ENCODE data around the gene DCAF10.

- no peak for TF ChIP-seq CTCF (conservative IDR thresholded peaks at IDR 0.05; ENCODE audit: low read depth, low read length)
- no peak for TF ChIP-seq EZH2 (IDR thresholded peaks at IDR 0.05; ENCODE audit: borderline replicate concordance, low read depth, low read length, poor library complexity, severe bottlenecking)
Measured at GRCh38 chr9:37784616-37785483, 15.7 kb upstream of the DCAF10 start, which contains the start of gene EXOSC3.
